OCI-LY1 (cell line): ENCODE results near the gene SLC4A1.

Source experiments
- CTCF ChIP-seq: fragments of 200-600 bp; sonication (generic), shearing (Covaris generic); IDR thresholded peaks from 2 replicates; pipeline ENCODE4 v1.5.1; 2017; ENCODE audit warnings: mild to moderate bottlenecking, antibody characterized with exemption, low read length, moderate library complexity, mixed read lengths
- EZH2 ChIP-seq: fragments of 200-600 bp; sonication (generic), shearing (Covaris generic); IDR thresholded peaks from 2 replicates; pipeline ENCODE4 v1.8.0; 2017; ENCODE audit warnings: borderline replicate concordance, mixed run types, mild to moderate bottlenecking, antibody characterized with exemption, low read length, moderate library complexity, mixed read lengths

GRCh38 chr17:44282264-44282663, 14.3 kb upstream of the SLC4A1 start:
- TF ChIP-seq EZH2 (no peak), CTCF (no peak)
